ENCODE results near the gene KCNK5. TPM values are rescaled to one million over a fixed set of nuclear protein-coding genes. Genes with fewer than 3 reads are reported as not detected.

The KCNK5 gene, protein sequence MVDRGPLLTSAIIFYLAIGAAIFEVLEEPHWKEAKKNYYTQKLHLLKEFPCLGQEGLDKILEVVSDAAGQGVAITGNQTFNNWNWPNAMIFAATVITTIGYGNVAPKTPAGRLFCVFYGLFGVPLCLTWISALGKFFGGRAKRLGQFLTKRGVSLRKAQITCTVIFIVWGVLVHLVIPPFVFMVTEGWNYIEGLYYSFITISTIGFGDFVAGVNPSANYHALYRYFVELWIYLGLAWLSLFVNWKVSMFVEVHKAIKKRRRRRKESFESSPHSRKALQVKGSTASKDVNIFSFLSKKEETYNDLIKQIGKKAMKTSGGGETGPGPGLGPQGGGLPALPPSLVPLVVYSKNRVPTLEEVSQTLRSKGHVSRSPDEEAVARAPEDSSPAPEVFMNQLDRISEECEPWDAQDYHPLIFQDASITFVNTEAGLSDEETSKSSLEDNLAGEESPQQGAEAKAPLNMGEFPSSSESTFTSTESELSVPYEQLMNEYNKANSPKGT
- total RNA-seq (2022; extraction: Qiagen RNA extraction; ENCODE audit: low read depth), result 1.1 to 1.6 TPM (median 1.3 TPM) in 5 replicates

DNA sequence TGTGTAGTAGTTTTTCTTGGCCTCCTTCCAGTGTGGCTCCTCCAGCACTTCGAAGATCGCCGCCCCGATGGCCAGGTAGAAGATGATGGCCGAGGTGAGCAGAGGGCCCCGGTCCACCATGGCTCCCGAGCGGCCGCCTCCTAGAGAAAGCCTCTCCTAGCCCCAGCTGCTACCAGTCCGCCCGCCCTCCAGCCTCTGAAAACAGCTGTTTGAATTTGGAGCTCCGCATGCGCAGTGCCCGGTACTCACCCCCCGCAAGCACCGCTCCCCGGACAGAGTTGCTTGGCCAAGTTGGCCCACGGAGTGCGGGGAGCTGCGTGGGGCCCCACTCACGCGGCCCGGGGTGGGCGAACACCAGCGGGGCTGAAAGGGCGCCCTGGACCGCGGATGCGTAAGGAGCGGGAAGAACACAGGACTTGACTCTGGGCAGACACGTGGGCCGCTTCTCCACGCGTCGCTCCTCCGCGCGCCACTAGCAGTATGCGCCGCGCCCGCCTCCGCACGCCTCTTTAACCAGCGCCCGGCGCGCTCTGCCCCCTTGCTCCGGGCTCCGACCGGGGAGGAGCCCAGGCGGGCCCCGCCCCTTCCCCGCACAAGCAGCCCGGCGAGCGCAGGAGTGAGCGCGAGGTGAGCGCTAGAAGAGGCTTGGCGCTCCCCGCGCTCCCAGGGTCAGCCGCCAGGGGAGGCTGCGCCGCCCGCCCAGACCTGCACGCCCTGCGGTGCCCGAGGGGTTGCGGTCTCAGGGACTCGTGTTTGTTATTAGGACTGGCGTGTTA lies at the start of gene KCNK5:
Gene KCNK5, minus strand, starts transcription at position 484 of the 776 bp plus-strand sequence. Its CDS starts 364 bp downstream, at position 120.

Other genes starting within 250 kb of the KCNK5 start
- gene GLP1R, start 180.7 kb downstream of the KCNK5 start, total RNA-seq (2022; extraction: Qiagen RNA extraction; ENCODE audit: low read depth), result not detected in 5 replicates
- 6.0 to 6.2 TPM (median 6.0 TPM) in 5 replicates for gene SAYSD1, start 114.3 kb downstream of the KCNK5 start, total RNA-seq (2022; extraction: Qiagen RNA extraction; ENCODE audit: low read depth)
- gene KCNK17, start 84.9 kb upstream of the KCNK5 start, total RNA-seq (2022; extraction: Qiagen RNA extraction; ENCODE audit: low read depth), result not detected in 5 replicates
- gene KCNK16, start 93.2 kb upstream of the KCNK5 start, total RNA-seq (2022; extraction: Qiagen RNA extraction; ENCODE audit: low read depth), result not detected in 5 replicates